Measurements from ENCODE around the gene MMP15.
"Not testable (repeated sequence)": the region's sequence is repeated elsewhere in the genome, so short reads cannot be mapped to it uniquely, and the experiment has no call there.

The MMP15 gene

GRCh38 chr16:57996406-57997175 lies 29.0 kb upstream of the MMP15 start:
- no peak for DNase-seq

GRCh38 chr16:57997176-57997527 lies 28.4 kb upstream of the MMP15 start:
- DNase-seq, result no peak

GRCh38 chr16:57997528-57998265 lies 27.9 kb upstream of the MMP15 start:
- no peak for DNase-seq

GRCh38 chr16:57998486-57998885 lies 27.1 kb upstream of the MMP15 start:
- DNase-seq, result no peak

GRCh38 chr16:57998992-57999365 lies 26.6 kb upstream of the MMP15 start:
- no peak for DNase-seq

- no peak for DNase-seq
Measured at GRCh38 chr16:57999366-57999970, 26.1 kb upstream of the MMP15 start.

- no peak for DNase-seq
Measured at GRCh38 chr16:57999971-58000705, 25.4 kb upstream of the MMP15 start, which contains the start of gene ZNF319. TSS of gene ZNF319 (minus strand) at chr16:58000672. CDS start at chr16:57998265, 2,407 bp downstream.

GRCh38 chr16:58000706-58001676 lies 24.6 kb upstream of the MMP15 start, which contains the start of gene USB1:
TSS of gene USB1 (plus strand) at chr16:58001407. CDS start at chr16:58001484, 77 bp downstream.
- DNase-seq, result peak in 1 of 2 experiments; percentile 34

GRCh38 chr16:58001781-58002415 lies 23.7 kb upstream of the MMP15 start:
- no peak for DNase-seq

GRCh38 chr16:58002416-58002800 lies 23.1 kb upstream of the MMP15 start:
- no peak for DNase-seq

- DNase-seq, result no peak
Measured at GRCh38 chr16:58002936-58003335, 22.6 kb upstream of the MMP15 start.

GRCh38 chr16:58004736-58005135 lies 20.8 kb upstream of the MMP15 start:
- DNase-seq, result not testable (repeated sequence)

GRCh38 chr16:58009856-58010416 lies 15.6 kb upstream of the MMP15 start:
- DNase-seq, result no peak

- no peak for DNase-seq
Measured at GRCh38 chr16:58010886-58011285, 14.7 kb upstream of the MMP15 start.

GRCh38 chr16:58011652-58012051 lies 13.9 kb upstream of the MMP15 start:
- DNase-seq, result no peak

- no peak for DNase-seq
Measured at GRCh38 chr16:58012481-58012880, 13.1 kb upstream of the MMP15 start.

- no peak for DNase-seq
Measured at GRCh38 chr16:58013201-58013956, 12.2 kb upstream of the MMP15 start.

- no peak for DNase-seq
Measured at GRCh38 chr16:58016840-58017446, 8.6 kb upstream of the MMP15 start.

- DNase-seq, result no peak
Measured at GRCh38 chr16:58018803-58019202, 6.8 kb upstream of the MMP15 start.

Data from cerebellar nuclear complex (tissue), 1 donor.